ENCODE results near the gene ATXN10.

Gene ATXN10

GRCh38 chr22:45864959-45865476 is 193.4 kb downstream of the ATXN10 start:
- no peak for DNase-seq

- no peak for DNase-seq
Measured at GRCh38 chr22:45865561-45866125, 194.0 kb downstream of the ATXN10 start.

GRCh38 chr22:45866126-45866645 is 194.6 kb downstream of the ATXN10 start:
- DNase-seq, result no peak

- DNase-seq, result no peak
Measured at GRCh38 chr22:45866646-45867117, 195.0 kb downstream of the ATXN10 start.

DNA sequence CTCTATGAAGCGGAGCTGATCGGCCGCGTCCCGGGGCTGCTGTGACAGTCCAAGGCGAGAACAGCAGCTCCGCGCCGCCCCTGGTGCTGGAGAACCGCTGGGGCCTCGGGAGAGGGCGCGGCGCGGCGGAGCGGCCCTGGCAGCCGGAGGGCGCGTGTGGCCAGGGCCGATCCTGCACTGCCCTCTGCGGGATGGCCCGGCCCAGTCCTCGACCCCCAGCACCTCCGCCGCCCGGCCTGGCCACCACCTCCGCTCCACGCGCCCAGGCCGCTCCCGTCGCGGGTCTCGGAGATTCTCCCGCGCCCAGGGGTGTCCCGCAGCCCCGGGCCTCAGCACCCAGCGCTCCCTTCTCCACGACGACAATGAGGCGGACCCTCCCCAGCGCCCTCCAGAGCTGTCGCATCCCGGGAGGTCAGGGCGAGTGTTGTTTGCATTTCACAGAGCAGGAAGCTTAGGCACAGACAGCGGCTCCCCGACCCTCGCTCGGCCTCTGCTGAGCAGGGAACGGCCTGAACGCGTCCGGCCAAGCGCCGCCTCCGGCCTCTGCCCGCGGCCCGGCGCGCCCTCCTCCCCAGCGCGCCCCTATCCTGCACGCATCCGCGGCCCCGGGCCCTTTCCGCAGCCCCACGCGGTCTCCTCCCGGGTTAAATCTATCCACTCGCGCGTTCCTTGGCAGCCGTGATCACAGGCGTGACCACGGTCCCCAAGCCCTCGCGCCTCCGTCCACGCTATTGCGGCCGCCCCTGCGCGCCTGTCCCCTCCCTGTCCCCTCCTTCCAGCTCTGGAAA is 195.7 kb downstream of the ATXN10 start:
- DNase-seq, result peak; percentile 6

DNA sequence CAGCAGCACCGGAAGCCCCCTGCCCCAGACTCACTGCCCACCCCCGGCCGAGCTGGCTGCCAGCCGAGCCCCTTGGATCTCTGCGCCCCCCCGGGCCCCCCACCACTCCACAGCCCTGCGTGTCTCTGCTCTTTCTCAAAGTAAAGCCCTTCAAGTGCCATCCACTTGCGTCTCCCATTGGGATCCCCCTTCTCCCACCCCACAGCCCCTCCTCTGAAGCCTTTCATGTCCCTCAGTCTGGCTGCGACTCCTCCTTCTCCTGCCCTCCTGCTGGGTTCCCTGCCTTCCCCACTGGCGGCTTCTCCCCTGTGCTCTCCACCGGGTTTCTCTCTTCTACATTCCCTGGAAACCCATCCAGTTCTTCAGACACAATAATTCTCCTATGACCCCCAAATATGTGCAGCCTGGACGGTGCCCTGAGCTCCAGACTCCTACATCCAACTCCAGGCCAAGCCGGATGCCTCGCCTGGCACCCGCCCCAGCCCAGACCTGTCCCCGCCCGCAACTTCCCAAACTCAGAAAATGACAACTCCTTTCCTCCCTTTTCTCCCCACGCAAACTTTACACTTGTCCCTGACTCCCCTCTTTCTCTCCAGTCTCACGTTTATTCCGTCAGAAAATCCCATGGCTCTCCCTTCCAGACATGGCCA is 196.4 kb downstream of the ATXN10 start:
- no peak for DNase-seq

DNA sequence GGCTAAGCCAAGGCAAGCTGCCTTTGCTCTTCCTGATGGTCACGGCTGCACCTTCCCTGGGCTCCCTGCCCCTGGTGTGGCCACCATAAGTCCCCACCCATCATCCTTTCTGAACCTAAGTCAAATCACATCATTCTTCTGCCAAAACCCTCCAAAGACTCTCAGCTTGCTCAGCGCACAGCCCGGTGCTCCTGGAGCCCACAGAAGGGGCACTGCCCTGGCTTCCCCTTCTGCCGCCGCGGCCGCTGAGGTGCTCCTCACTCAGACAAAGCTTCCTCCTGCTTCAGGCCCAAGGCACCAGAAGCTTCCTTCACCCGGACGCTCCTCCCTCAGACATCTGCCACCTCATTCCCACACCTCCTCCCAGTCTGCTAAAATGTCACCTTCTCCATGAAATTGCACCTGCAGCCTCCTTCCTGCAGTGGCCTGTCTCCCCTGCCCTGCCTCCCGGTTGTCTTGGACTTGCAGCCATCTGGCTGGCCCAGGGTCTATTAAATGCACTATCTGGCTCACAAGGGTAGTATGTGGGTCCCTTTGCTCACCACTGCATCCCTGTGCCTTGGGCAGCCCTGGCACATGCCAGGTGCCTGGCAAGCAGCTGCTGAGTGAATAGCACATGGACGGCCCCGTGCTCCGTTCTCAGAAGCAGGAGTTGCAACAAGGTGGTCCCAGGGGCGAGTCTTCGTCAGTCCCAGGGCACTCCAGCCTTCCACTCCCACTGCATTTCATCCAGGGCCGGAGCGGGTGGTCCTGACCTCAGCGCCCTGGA is 197.1 kb downstream of the ATXN10 start:
- DNase-seq, result no peak

GRCh38 chr22:45869340-45869847 is 197.8 kb downstream of the ATXN10 start:
- no peak for DNase-seq

GRCh38 chr22:45870011-45870410 is 198.4 kb downstream of the ATXN10 start:
- DNase-seq, result no peak

DNA sequence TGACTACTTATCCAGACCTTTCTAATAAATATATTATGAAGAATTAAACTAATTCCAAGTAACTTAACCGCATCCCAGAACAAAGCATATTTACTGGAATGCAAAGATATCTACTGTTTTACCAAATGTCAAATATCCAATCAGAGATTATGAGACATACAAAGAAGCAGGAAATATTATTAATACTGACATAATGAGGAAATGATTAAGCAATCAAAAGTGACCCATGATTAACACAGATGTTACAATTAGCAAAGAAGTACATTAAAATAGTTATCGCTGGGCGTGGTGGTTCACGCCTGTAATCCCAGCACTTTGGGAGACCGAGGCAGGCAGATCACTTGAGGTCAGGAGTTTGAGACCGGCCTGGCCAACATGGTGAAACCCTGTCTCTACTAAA is 200.1 kb downstream of the ATXN10 start:
- DNase-seq, result no peak

DNA sequence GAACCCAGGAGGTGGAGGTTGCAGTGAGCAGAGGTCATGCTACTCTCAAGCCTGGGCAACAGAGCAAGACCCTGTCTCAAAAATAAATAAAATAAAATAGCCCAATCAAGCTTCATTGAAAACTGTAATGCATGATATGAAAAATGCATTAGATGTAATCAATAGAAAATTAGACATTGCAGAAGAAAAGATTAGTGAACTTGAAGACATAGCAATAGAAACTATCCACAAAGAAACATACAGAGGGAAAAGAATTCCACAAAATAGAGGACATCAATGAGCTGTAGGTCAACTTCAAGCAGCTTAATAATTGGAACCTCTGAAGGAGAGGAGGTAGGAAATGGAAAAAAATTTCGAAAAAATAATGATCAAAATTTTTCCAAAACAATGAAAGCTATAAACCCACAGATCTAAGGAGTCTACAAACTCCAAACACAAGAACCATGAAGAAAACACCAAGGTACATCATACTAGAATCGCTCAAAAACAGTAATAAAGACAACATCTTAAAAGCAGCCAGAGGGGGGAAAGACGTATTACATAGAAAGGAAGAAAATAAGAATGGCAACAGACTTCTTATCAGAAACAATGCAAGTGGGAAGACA is 201.1 kb downstream of the ATXN10 start:
- no peak for DNase-seq

GRCh38 chr22:45876136-45877035 is 204.8 kb downstream of the ATXN10 start:
- no peak for DNase-seq

- no peak for DNase-seq
Measured at GRCh38 chr22:45877036-45877380, 205.4 kb downstream of the ATXN10 start.

- no peak for DNase-seq
Measured at GRCh38 chr22:45877651-45878050, 206.0 kb downstream of the ATXN10 start.

- DNase-seq, result no peak
Measured at GRCh38 chr22:45878051-45878781, 206.6 kb downstream of the ATXN10 start.

- DNase-seq, result no peak
Measured at GRCh38 chr22:45878901-45879551, 207.4 kb downstream of the ATXN10 start.

DNA sequence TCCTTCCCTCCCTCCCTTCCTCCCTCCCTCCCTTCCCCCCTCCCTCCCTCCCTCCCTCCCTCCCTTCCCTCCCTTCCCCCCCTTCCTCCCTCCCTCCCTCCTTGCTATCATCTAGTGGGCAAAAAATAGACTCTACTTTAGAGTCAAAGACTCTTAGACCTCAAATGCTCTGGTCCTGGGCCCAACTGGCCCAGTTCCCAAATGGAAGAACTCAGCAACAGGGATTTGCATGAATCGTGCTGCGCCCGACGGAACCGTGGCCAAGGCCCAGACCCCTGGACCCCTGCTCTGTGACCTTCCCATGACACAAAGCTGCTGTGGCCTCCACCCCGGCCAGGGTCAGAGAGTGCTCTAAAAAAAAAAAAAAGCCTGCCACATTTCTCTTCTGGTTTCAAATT is 207.9 kb downstream of the ATXN10 start:
- no peak for DNase-seq

DNA sequence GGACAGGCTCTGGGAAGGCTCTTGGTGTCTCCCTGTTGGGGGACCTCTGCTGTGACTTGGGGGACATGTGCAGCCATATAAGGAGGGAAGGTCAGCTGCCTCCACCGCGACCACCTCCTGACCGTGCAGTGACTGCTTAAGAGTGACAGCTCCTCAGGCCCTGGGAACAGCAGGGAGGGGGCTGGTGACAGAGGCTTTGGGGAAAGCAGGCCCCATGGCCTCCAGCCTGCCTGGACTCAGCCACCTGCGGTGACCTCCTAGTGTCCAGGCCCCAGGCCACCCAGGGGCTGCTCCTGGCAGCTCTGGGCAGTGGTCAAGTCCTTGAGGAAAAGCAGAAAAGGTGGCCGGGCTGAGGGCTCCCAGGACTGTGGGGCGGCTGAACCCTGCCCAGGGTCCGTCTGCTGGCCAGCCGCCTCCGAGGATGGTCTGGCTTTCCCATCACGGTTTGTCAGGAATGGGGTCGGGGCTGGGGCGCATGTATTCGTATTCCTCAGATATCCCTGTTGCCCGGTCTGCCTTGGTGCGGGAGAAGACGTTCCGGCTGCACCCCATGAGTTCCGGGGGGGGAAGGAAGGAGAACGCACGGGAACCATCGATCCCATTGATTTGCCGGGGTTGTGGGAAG is 208.6 kb downstream of the ATXN10 start:
- no peak for DNase-seq

Measured in suppressor macrophage treated with lipopolysaccharide for 4 hours (primary cell).